Adipocyte (in vitro differentiated cells): ENCODE results near the gene TMEM231.
"Not testable (repeated sequence)": the region's sequence is repeated elsewhere in the genome, so short reads cannot be mapped to it uniquely, and the experiment has no call there.

Experiments
- DNase-seq: peaks from one replicate; pipeline ENCODE4 v3.0.0-alpha.2; 2015; ENCODE audit warnings: low read depth
- H3K27me3 ChIP-seq: replicated peaks from 2 replicates; pipeline ENCODE4 v1.7.0; 2013; ENCODE audit warnings: mild to moderate bottlenecking, low read length, moderate library complexity; ENCODE audit not compliant: control insufficient read depth, insufficient read depth
- H3K36me3 ChIP-seq: 2 replicates; pipeline ENCODE4 v1.7.0; 2013; ENCODE audit warnings: low read length, mild to moderate bottlenecking, moderate library complexity; ENCODE audit not compliant: control insufficient read depth, insufficient read depth, severe bottlenecking
- H3K4me1 ChIP-seq: 2 replicates; pipeline ENCODE4 v1.7.0; 2013; ENCODE audit warnings: mild to moderate bottlenecking, low read length, moderate library complexity; ENCODE audit not compliant: control insufficient read depth, insufficient read depth
- H3K4me3 ChIP-seq: 2 replicates; pipeline ENCODE4 v1.7.0; 2013; ENCODE audit warnings: mild to moderate bottlenecking, low read length, moderate library complexity
- H3K9ac ChIP-seq: 2 replicates; pipeline ENCODE4 v1.7.0; 2013; ENCODE audit warnings: mild to moderate bottlenecking, low read length, moderate library complexity
- H3K9me3 ChIP-seq: 2 replicates; pipeline ENCODE4 v1.7.0; 2013; ENCODE audit warnings: mild to moderate bottlenecking, low read length, moderate library complexity; ENCODE audit not compliant: control insufficient read depth

TMEM231 gene

GRCh38 chr16:75498605-75499322, 57.3 kb downstream of the TMEM231 start:
- not testable (repeated sequence) for DNase-seq, H3K9ac ChIP-seq, H3K9me3 ChIP-seq, H3K4me1 ChIP-seq, H3K4me3 ChIP-seq, H3K36me3 ChIP-seq
- H3K27me3 ChIP-seq: peaks cover 11% of the 10 kb centered on the region

GRCh38 chr16:75497558-75497957, 58.5 kb downstream of the TMEM231 start:
- Histone ChIP-seq H3K9ac (no peak overlapping the region), H3K4me1 (peaks cover 4% of the 10 kb centered on the region), H3K27me3 (peaks cover 22% of the 10 kb centered on the region), H3K4me3 (no peak overlapping the region), H3K9me3 (no peaks in the 10 kb centered on the region), H3K36me3 (no peaks in the 10 kb centered on the region)
- DNase-seq: no peak

GRCh38 chr16:75495076-75495674, 60.9 kb downstream of the TMEM231 start, which contains the start of gene CHST6:
Gene CHST6, minus strand, starts transcription at chr16:75495441. Its CDS starts 15,613 bp downstream, at chr16:75479828.
- H3K27me3 ChIP-seq: peaks cover 23% of the 10 kb centered on the region
- no peak within 1 kb of the TSS for H3K9ac ChIP-seq
- peaks cover 4% of the 10 kb centered on the region for H3K4me1 ChIP-seq
- H3K36me3 ChIP-seq: no peaks in the 10 kb centered on the region
- peak; percentile 26 for DNase-seq
- peak within 1 kb of the TSS; percentile 68 for H3K4me3 ChIP-seq
- no peaks in the 10 kb centered on the region for H3K9me3 ChIP-seq

GRCh38 chr16:75494661-75495075, 61.4 kb downstream of the TMEM231 start:
- H3K9me3 ChIP-seq: no peaks in the 10 kb centered on the region
- H3K4me1 ChIP-seq: peaks cover 4% of the 10 kb centered on the region
- H3K27me3 ChIP-seq: peaks cover 23% of the 10 kb centered on the region
- H3K36me3 ChIP-seq: no peaks in the 10 kb centered on the region
- no peak overlapping the region for H3K9ac ChIP-seq
- peak overlapping the region; percentile 68 for H3K4me3 ChIP-seq
- no peak for DNase-seq

GRCh38 chr16:75494184-75494583, 61.9 kb downstream of the TMEM231 start:
- H3K4me3 ChIP-seq: peak overlapping the region; percentile 68
- DNase-seq: no peak
- no peaks in the 10 kb centered on the region for H3K9me3 ChIP-seq
- peaks cover 23% of the 10 kb centered on the region for H3K27me3 ChIP-seq
- H3K4me1 ChIP-seq: peaks cover 4% of the 10 kb centered on the region
- no peak overlapping the region for H3K9ac ChIP-seq
- H3K36me3 ChIP-seq: no peaks in the 10 kb centered on the region

DNA sequence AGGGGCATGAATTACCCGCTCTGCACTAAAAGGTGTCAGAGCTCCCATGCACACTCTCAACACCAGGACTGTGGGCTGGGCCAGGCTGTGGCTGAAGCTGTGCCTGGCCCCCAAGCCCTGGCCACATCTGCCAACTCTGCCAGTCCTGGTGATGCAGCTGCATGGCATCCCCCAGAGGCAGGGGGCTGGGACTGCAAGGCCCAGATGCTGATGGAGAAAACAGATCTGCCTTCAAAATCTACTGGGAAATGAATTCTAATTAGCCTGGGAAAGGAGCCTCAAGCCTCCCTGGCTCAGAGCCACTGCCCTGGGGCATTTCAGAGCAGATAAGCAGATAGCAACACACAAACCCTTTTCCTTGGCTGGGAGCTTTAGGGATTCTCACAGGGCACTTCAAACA, 64.2 kb downstream of the TMEM231 start:
- peak; percentile 30 for DNase-seq
- Histone ChIP-seq H3K4me1 (peaks cover 4% of the 10 kb centered on the region), H3K9me3 (no peaks in the 10 kb centered on the region), H3K4me3 (no peak overlapping the region), H3K36me3 (no peaks in the 10 kb centered on the region), H3K27me3 (peaks cover 23% of the 10 kb centered on the region), H3K9ac (no peak overlapping the region)

DNA sequence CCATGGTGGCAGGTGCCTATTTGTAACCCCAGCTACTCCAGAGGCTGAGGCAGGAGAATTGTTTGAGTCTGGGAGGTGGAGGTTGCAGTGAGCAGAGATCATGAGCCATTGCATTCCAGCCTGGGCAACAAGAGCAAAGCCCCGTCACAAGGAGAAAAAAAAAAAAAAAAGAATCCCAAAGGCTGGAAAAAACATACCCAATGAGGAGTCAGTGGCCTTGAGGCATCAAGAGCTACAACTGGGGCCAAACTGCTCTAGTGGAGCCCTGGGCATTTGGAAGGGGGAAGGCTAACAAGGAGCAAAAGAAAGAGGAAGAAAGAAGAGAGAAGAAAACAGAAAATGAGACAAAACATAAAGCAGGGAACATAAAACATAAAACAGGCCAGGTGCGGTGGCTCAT, 67.7 kb downstream of the TMEM231 start:
- H3K4me3 ChIP-seq: no peak overlapping the region
- DNase-seq: no peak

More for the DNA sequence above, 67.7 kb downstream of the TMEM231 start:
- Histone ChIP-seq H3K27me3 (peaks cover 7% of the 10 kb centered on the region), H3K4me1 (no peaks in the 10 kb centered on the region), H3K36me3 (no peaks in the 10 kb centered on the region), H3K9me3 (no peaks in the 10 kb centered on the region), H3K9ac (no peak overlapping the region)
